HCT116 (cell line): ENCODE data around the gene PXDN.

ENCODE experiments used
- CTCF ChIP-seq, 3 experiments: fragments of 200-600 bp in 1 of 3; sonication (generic) in 1 of 3; IDR thresholded peaks in 2 of 3; conservative IDR thresholded peaks in 1 of 3; 2 replicates each; pipeline ENCODE4 v1.5.1; 2012 to 2017; ENCODE audit warnings: low read depth in 2 of 3, low read length in 2 of 3, antibody characterized with exemption in 1 of 3, borderline replicate concordance in 1 of 3, control low read depth in 1 of 3, mild to moderate bottlenecking in 1 of 3, mixed read lengths in 1 of 3, mixed run types in 1 of 3, moderate library complexity in 1 of 3; ENCODE audit not compliant: insufficient read depth in 1 of 3
- EGR1 ChIP-seq: IDR thresholded peaks from 2 replicates; pipeline ENCODE4 v1.6.1; 2012; ENCODE audit warnings: low read depth
- MAX ChIP-seq: IDR thresholded peaks from 2 replicates; pipeline ENCODE4 v1.6.1; 2012
- POLR2A ChIP-seq: IDR thresholded peaks from 2 replicates; pipeline ENCODE4 v1.7.0; 2011; ENCODE audit warnings: borderline replicate concordance; ENCODE audit not compliant: insufficient read depth, insufficient read length; ENCODE audit errors: extremely low read depth
- POLR2AphosphoS5 ChIP-seq: IDR thresholded peaks from 2 replicates; pipeline ENCODE4 v1.6.1; 2011; ENCODE audit warnings: mild to moderate bottlenecking, low read depth, low read length, moderate library complexity
- REST ChIP-seq: IDR thresholded peaks from 2 replicates; pipeline ENCODE4 v1.6.1; 2012; ENCODE audit warnings: low read depth
- SRF ChIP-seq: IDR thresholded peaks from 2 replicates; pipeline ENCODE4 v1.6.1; 2012; ENCODE audit warnings: low read depth
- YY1 ChIP-seq: IDR thresholded peaks from 2 replicates; pipeline ENCODE4 v1.6.1; 2011; ENCODE audit warnings: low read length, low read depth, moderate library complexity, mild to moderate bottlenecking; ENCODE audit not compliant: insufficient replicate concordance; ENCODE audit errors: extremely low read depth
- ZBTB33 ChIP-seq: IDR thresholded peaks from 2 replicates; pipeline ENCODE4 v1.6.1; 2011; ENCODE audit warnings: mild to moderate bottlenecking, low read length, moderate library complexity; ENCODE audit not compliant: insufficient replicate concordance; ENCODE audit errors: extremely low read depth

GRCh38 chr2:1722692-1723091 is 21.6 kb downstream of the PXDN start:
- TF ChIP-seq CTCF (IDR thresholded peaks at IDR 0.05 in 2 of 3, conservative IDR thresholded peaks at IDR 0.05 in 1 of 3; ENCODE audit: borderline replicate concordance in 1 of 3, insufficient read depth in 1 of 3, low read depth in 2 of 3, low read length in 2 of 3) (no peak), MAX (no peak), YY1 (no peak), EGR1 (no peak), POLR2AphosphoS5 (no peak), SRF (no peak), POLR2A (no peak), ZBTB33 (no peak), REST (no peak)
